ENCODE data around the gene SNCG. TPM values are rescaled to one million over a fixed set of nuclear protein-coding genes. Genes with fewer than 3 reads are reported as not detected.

Gene SNCG
- 10 to 100 TPM; 11.5 to 40.2 (median 23.1) TPM for total RNA-seq

- intact Hi-C loops (cut with DNase I), result no loop called here
Observed at GRCh38 chr10:86958116-86958900, at the start of gene SNCG. Gene SNCG (plus strand): TSS chr10:86958599. CDS start chr10:86958698, 99 bp downstream.

GRCh38 chr10:86914734-86915133, 43.7 kb upstream of the SNCG start:
- intact Hi-C loops (cut with DNase I), result no loop called here

More at GRCh38 chr10:86958116-86958900, at the start of gene SNCG:
- TF ChIP-seq CTCF (IDR thresholded peaks at IDR 0.05) (no peak), POLR2A (IDR thresholded peaks at IDR 0.05) (no peak)
- H3K4me3 ChIP-seq (replicated peaks in 1 of 3), result peak within 1 kb of the TSS in 1 of 3 donors; percentile 13
- peak within 1 kb of the TSS; percentile 61 to 85 (median 69) for H3K27ac ChIP-seq
- no peaks in the 10 kb centered on the region for H3K9me3 ChIP-seq
- WGBS, 2 donors, result 28 to 36% methylated on average over 9 to 17 of the region's 22 CpGs
- peak in 1 of 2 donors; percentile 25 for DNase-seq
- H3K36me3 ChIP-seq, result no peaks in the 10 kb centered on the region
- no peaks in the 10 kb centered on the region for H3K27me3 ChIP-seq
- peaks cover 7 to 56% of the 10 kb centered on the region in 2 donors for H3K4me1 ChIP-seq

GRCh38 chr10:86918022-86918471, 40.4 kb upstream of the SNCG start:
- intact Hi-C loops (cut with DNase I), result no loop called here
- 85% methylated on average over 5 of the region's 5 CpGs for WGBS, 2 donors
- H3K4me1 ChIP-seq, result no peaks in the 10 kb centered on the region
- H3K36me3 ChIP-seq, result peaks cover 12 to 39% of the 10 kb centered on the region in 2 donors
- TF ChIP-seq POLR2A (IDR thresholded peaks at IDR 0.05) (no peak), CTCF (IDR thresholded peaks at IDR 0.05) (no peak)
- H3K4me3 ChIP-seq (replicated peaks in 1 of 3), result no peak overlapping the region
- H3K9me3 ChIP-seq, result no peaks in the 10 kb centered on the region
- H3K27me3 ChIP-seq, result no peaks in the 10 kb centered on the region
- no peak overlapping the region for H3K27ac ChIP-seq
- DNase-seq, result no peak

More at GRCh38 chr10:86914734-86915133, 43.7 kb upstream of the SNCG start:
- Histone ChIP-seq H3K9me3 (no peaks in the 10 kb centered on the region), H3K27me3 (no peaks in the 10 kb centered on the region), H3K4me3 (replicated peaks in 1 of 3) (no peak overlapping the region), H3K27ac (no peak overlapping the region), H3K36me3 (peaks cover 0 to 21% of the 10 kb centered on the region in 2 donors), H3K4me1 (no peaks in the 10 kb centered on the region)
- no peak for DNase-seq
- no peak for TF ChIP-seq CTCF (IDR thresholded peaks at IDR 0.05)
- TF ChIP-seq POLR2A (IDR thresholded peaks at IDR 0.05), result no peak
- WGBS, 2 donors, result 95 to 97% methylated on average over 1 of the region's 1 CpG

- Histone ChIP-seq H3K36me3 (peaks cover 12 to 28% of the 10 kb centered on the region in 2 donors), H3K4me3 (replicated peaks in 1 of 3) (no peak overlapping the region), H3K9me3 (no peaks in the 10 kb centered on the region), H3K27ac (no peak overlapping the region), H3K4me1 (no peaks in the 10 kb centered on the region), H3K27me3 (no peaks in the 10 kb centered on the region)
- no peak for DNase-seq
- TF ChIP-seq CTCF (IDR thresholded peaks at IDR 0.05), result no peak
- TF ChIP-seq POLR2A (IDR thresholded peaks at IDR 0.05), result no peak
- intact Hi-C loops (cut with DNase I), result no loop called here
- WGBS, 2 donors, result 87 to 94% methylated on average over 9 of the region's 9 CpGs
Observed at GRCh38 chr10:86922553-86922961, 35.8 kb upstream of the SNCG start.
